Effector memory CD8-positive, alpha-beta T cell (primary cell): ENCODE data around the gene STAB1.
"Not testable (repeated sequence)": the region's sequence is repeated elsewhere in the genome, so short reads cannot be mapped to it uniquely, and the experiment has no call there.

Experiments
- ATAC-seq: fragments of 150-1000 bp; cut with Tn5 transposase; replicated peaks from 2 replicates; pipeline ENCODE4 v1.10.0; 2021; ENCODE audit warnings: mild to moderate bottlenecking, moderate library complexity
- DNase-seq, 3 experiments: peaks; one replicate each; pipeline ENCODE4 v3.0.0; 2021
- H3K27ac Mint-ChIP-seq, 2 donors: one replicate each; pipeline ENCODE4 v1.8.0; 2022; ENCODE audit warnings: mild to moderate bottlenecking in 2 of 2, mixed read lengths in 2 of 2, moderate library complexity in 2 of 2
- H3K27me3 Mint-ChIP-seq, 2 donors: one replicate each; pipeline ENCODE4 v1.8.0; 2022; ENCODE audit warnings: mixed read lengths in 2 of 2
- H3K36me3 Mint-ChIP-seq: one replicate; pipeline ENCODE4 v1.8.0; 2022; ENCODE audit warnings: mild to moderate bottlenecking, moderate library complexity, mixed read lengths; ENCODE audit not compliant: insufficient read depth
- H3K4me1 Mint-ChIP-seq, 2 donors: one replicate each; pipeline ENCODE4 v1.8.0; 2022; ENCODE audit warnings: low read depth in 2 of 2, mixed read lengths in 2 of 2
- H3K4me3 Mint-ChIP-seq, 2 donors: one replicate each; pipeline ENCODE4 v1.8.0; 2022; ENCODE audit warnings: mild to moderate bottlenecking in 2 of 2, mixed read lengths in 2 of 2, moderate library complexity in 2 of 2
- H3K9me3 Mint-ChIP-seq, 2 donors: one replicate each; pipeline ENCODE4 v1.8.0; 2022; ENCODE audit warnings: mixed read lengths in 2 of 2

Gene STAB1

GRCh38 chr3:52524752-52525679 lies 29.9 kb downstream of the STAB1 start:
- H3K9me3 Mint-ChIP-seq, result no peaks in the 10 kb centered on the region
- no peak for ATAC-seq
- no peaks in the 10 kb centered on the region for H3K4me1 Mint-ChIP-seq
- peaks cover 7% of the 10 kb centered on the region for H3K36me3 Mint-ChIP-seq
- no peak for DNase-seq
- no peak overlapping the region for H3K4me3 Mint-ChIP-seq
- H3K27ac Mint-ChIP-seq, result peak overlapping the region in 1 of 2 donors; percentile 32
- H3K27me3 Mint-ChIP-seq, result no peaks in the 10 kb centered on the region

GRCh38 chr3:52525680-52526561 lies 30.8 kb downstream of the STAB1 start:
- Mint-ChIP-seq H3K27me3 (no peaks in the 10 kb centered on the region), H3K27ac (peak overlapping the region in 1 of 2 donors; percentile 32), H3K4me3 (no peak overlapping the region), H3K36me3 (peaks cover 7% of the 10 kb centered on the region), H3K9me3 (no peaks in the 10 kb centered on the region), H3K4me1 (no peaks in the 10 kb centered on the region)
- ATAC-seq (no peak), DNase-seq (no peak)

DNA sequence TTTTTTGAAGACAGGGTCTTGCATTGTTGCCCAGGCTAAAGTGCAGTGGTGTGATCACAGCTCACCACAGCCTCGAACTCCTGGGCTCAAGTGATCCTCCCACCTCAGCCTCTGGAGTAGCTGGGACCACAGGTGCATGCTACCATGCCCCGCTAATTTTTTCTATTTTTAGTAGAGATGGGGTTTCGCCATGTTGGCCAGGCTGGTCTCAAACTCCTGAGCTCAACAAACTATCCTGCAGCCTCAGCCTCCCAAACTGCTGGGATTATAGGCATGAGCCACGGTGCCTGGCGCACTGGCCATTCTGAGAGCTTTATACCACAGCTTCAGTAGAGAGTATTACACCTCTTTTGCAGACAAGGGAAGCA lies 31.5 kb downstream of the STAB1 start:
- H3K9me3 Mint-ChIP-seq, DNase-seq, H3K36me3 Mint-ChIP-seq, H3K4me3 Mint-ChIP-seq, H3K4me1 Mint-ChIP-seq, H3K27ac Mint-ChIP-seq, H3K27me3 Mint-ChIP-seq, ATAC-seq: not testable (repeated sequence)

GRCh38 chr3:52527039-52527731 lies 32.0 kb downstream of the STAB1 start:
- Mint-ChIP-seq H3K4me1 (peaks cover 0 to 1% of the 10 kb centered on the region in 2 donors), H3K4me3 (no peak overlapping the region), H3K36me3 (peaks cover 11% of the 10 kb centered on the region), H3K9me3 (no peaks in the 10 kb centered on the region), H3K27ac (no peak overlapping the region), H3K27me3 (no peaks in the 10 kb centered on the region)
- no peak for DNase-seq
- no peak for ATAC-seq

DNA sequence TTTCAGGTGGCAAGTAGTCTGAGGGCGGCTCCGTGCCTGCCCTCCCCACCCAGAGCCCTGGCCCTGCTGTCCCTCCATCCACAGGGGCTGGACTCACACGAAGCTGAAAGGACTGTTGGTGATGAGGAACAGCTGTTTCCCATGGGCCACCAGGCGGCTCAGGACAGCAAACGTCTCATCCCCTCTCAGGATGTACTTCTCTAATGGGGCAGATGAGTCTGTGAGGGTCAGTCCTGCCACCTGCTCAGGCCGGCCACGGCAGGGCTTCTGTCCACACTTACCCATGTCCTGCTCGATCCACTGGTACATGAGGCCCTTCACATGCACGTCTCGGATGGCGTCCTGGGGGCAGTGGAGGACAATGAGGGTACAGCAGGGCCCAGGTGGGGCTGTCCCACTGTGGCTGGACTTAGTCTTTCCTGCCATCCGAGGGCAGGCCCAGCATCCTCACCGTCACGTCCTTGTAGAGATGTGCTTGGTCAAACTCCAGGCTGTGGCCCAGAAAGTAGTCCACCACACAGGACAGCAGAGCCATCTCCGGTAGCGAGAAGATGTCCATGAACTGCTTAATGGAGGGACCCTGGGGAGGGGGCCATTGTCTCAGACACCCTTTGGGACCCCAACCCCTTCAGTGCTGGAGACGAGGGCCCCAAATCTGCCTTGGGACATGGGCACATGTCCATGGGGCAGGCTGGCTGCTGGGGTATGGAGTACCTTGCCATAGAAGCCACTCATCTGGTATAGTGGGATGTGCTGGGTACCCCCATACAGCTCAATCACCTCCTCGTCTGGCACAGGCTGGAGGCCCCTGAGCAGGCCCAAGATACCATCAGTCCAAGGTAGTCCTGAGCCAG lies 32.8 kb downstream of the STAB1 start:
- H3K27me3 Mint-ChIP-seq, result no peaks in the 10 kb centered on the region
- peaks cover 17% of the 10 kb centered on the region for H3K36me3 Mint-ChIP-seq
- H3K9me3 Mint-ChIP-seq, result no peaks in the 10 kb centered on the region
- DNase-seq (no peak), ATAC-seq (no peak)
- no peak overlapping the region for H3K4me3 Mint-ChIP-seq
- peaks cover 0 to 7% of the 10 kb centered on the region in 2 donors for H3K4me1 Mint-ChIP-seq
- H3K27ac Mint-ChIP-seq, result no peak overlapping the region

GRCh38 chr3:52528586-52529375 lies 33.6 kb downstream of the STAB1 start:
- no peak for ATAC-seq
- Mint-ChIP-seq H3K27me3 (no peaks in the 10 kb centered on the region), H3K4me1 (peaks cover 0 to 7% of the 10 kb centered on the region in 2 donors), H3K36me3 (peaks cover 17% of the 10 kb centered on the region), H3K4me3 (no peak overlapping the region), H3K27ac (no peak overlapping the region), H3K9me3 (no peaks in the 10 kb centered on the region)
- no peak for DNase-seq

- H3K27me3 Mint-ChIP-seq, result no peaks in the 10 kb centered on the region
- H3K27ac Mint-ChIP-seq, result no peak overlapping the region
Measured at GRCh38 chr3:52529376-52530333, 34.5 kb downstream of the STAB1 start.

GRCh38 chr3:52530918-52531826 lies 36.0 kb downstream of the STAB1 start:
- Mint-ChIP-seq H3K9me3 (no peaks in the 10 kb centered on the region), H3K4me3 (no peak overlapping the region), H3K27ac (peak overlapping the region in 1 of 2 donors; percentile 91), H3K36me3 (peaks cover 21% of the 10 kb centered on the region), H3K4me1 (peaks cover 5 to 19% of the 10 kb centered on the region in 2 donors), H3K27me3 (no peaks in the 10 kb centered on the region)
- no peak for DNase-seq
- no peak for ATAC-seq

More at GRCh38 chr3:52529376-52530333, 34.5 kb downstream of the STAB1 start:
- Mint-ChIP-seq H3K4me3 (no peak overlapping the region), H3K9me3 (no peaks in the 10 kb centered on the region), H3K36me3 (peaks cover 20% of the 10 kb centered on the region), H3K4me1 (peaks cover 0 to 9% of the 10 kb centered on the region in 2 donors)
- DNase-seq (no peak), ATAC-seq (no peak)

DNA sequence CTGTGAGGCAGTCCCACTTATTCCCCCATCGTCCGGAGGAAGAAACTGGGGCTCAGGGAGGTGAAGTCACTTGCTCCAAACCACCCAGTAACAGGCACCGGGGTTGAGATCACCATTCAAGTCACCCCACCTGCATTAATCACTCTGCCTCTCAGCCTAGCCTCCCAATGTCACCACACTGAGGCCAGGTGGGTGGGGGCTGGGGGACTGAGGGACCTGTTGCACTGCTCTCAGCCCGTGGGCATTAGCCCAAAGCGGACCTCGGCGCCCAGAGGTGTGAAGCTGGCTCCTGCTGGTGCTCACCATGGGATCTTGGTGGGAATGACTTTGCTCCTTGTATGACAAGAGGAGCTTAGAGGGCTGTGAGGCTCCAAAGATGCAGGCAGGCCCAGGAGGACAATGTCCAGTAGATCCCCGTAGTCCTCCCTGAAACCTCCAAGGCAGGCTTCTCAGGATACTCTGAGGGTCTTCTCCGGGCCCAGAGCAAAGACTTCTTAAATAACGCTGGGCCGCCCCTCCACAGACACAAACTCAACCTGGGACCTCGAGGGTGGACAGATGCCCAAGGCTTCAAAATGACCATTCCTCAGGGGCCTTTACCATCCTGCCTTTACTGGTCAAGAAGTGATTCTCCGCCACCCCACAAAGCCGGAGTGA lies 36.9 kb downstream of the STAB1 start:
- no peak for DNase-seq
- H3K4me1 Mint-ChIP-seq, result peaks cover 9 to 25% of the 10 kb centered on the region in 2 donors
- peak overlapping the region; percentile 74 to 86 for H3K4me3 Mint-ChIP-seq
- no peak for ATAC-seq
- H3K27me3 Mint-ChIP-seq, result no peaks in the 10 kb centered on the region
- no peaks in the 10 kb centered on the region for H3K9me3 Mint-ChIP-seq
- H3K27ac Mint-ChIP-seq, result peak overlapping the region in 1 of 2 donors; percentile 91
- H3K36me3 Mint-ChIP-seq, result peaks cover 28% of the 10 kb centered on the region

DNA sequence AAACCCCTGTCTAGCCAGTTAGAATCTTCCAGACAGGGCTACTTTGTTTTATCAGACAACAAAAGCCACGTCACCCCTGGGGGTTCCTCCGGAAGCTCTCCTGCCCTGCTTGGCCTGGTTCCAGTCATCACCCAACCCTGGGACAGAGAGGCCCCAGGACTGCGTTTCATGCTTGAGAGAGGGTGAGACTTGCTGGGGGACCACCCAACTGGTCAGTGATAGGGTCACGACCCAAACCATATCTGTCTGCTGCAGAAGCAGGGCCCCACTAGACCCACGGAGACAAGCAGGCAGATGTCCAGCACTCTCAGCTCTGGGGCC lies 37.3 kb downstream of the STAB1 start:
- H3K4me1 Mint-ChIP-seq, result peaks cover 12 to 30% of the 10 kb centered on the region in 2 donors
- H3K27ac Mint-ChIP-seq, result peak overlapping the region; percentile 62 to 91
- ATAC-seq (peak; percentile 4), DNase-seq (peak in 2 of 3 experiments; percentile 45 to 48)
- peak overlapping the region; percentile 74 to 86 for H3K4me3 Mint-ChIP-seq
- no peaks in the 10 kb centered on the region for H3K27me3 Mint-ChIP-seq
- peaks cover 26% of the 10 kb centered on the region for H3K36me3 Mint-ChIP-seq
- H3K9me3 Mint-ChIP-seq, result no peaks in the 10 kb centered on the region
